Adipose tissue (tissue), 3 donors: ENCODE results near the gene SCUBE1. TPM values are rescaled to one million over a fixed set of nuclear protein-coding genes. Genes with fewer than 3 reads are reported as not detected.
"Not testable (repeated sequence)": the region's sequence is repeated elsewhere in the genome, so short reads cannot be mapped to it uniquely, and the experiment has no call there.

Experiments used
- H3K27ac ChIP-seq: one replicate; pipeline ENCODE4 v1.5.1; 2013; ENCODE audit warnings: low read depth, low read length
- WGBS, 3 donors: extraction: QIAGEN DNeasy Blood & Tissue Kit; methylation state at CpG; one replicate each; pipeline ENCODE4 v1.1.7; 2013; 5-methylcytosine and 5-hydroxymethylcytosine counted together
- polyA plus RNA-seq, 3 donors: library from polyadenylated mRNA; stranded (reverse); fragments of 200-250 nt; gene quantifications; one replicate each; pipeline ENCODE4 v1.2.3, GENCODE V29; 2013
- donor health status: healthy with polysubstance abuse.
- donor health status: Bipolar disorder and iron deficiency.
- donor health status: healthy.

Gene SCUBE1
- polyA plus RNA-seq, 3 donors = 0.03 to 0.79 (median 0.28) TPM

- no peak overlapping the region for H3K27ac ChIP-seq
- WGBS, 3 donors = 81 to 85% (median 83%) methylated on average over 15 of the region's 15 CpGs
Measured at GRCh38 chr22:43293655-43294392, 49.3 kb downstream of the SCUBE1 start.

GRCh38 chr22:43293259-43293654 is 49.9 kb downstream of the SCUBE1 start:
- WGBS, 3 donors = 84 to 89% (median 88%) methylated on average over 17 of the region's 17 CpGs
- H3K27ac ChIP-seq = no peak overlapping the region

DNA sequence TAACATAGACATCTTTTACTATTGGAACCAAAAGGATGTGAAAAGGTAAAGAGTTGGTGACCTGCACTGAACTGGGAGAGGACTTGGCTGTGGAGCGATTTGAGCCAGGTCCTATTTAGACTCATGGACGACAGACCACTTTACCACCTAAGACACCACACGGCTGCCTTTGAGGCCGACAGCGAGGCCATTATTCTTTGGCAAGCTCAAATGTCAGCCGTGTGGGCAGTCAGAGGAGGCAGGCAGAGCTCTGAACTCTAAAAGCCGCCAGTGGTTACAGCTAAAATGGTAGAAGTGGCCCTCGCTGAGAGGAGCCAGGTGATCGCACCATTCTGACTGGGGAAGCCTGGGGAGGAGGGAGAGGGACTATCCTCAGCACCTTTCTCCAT is 50.5 kb downstream of the SCUBE1 start:
- H3K27ac ChIP-seq = no peak overlapping the region
- WGBS, 3 donors = 83 to 96% (median 90%) methylated on average over 8 to 9 of the region's 9 CpGs

DNA sequence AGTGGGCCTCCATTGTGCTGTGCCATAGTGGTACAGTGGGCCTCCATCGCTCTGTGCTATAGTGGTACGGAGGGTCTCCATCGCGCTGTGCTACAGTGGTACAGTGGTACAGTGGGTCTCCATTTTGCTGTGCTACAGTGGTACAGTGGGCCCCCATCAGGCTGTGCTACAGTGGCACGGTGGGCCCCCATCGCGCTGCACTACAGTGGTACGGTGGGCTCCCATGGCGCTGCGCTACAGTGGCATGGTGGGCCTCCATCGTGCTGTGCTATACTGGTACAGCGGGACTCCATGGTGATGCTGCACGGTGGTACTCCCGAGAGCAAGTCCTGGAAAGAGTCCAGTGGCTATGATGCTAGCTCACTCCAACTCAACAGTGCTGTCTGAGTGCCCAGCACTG is 51.8 kb downstream of the SCUBE1 start:
- WGBS, 3 donors = 96 to 97% (median 97%) methylated on average over 14 of the region's 14 CpGs

GRCh38 chr22:43289976-43290721 is 53.0 kb downstream of the SCUBE1 start:
- no peak overlapping the region for H3K27ac ChIP-seq
- WGBS, 3 donors = 40 to 73% (median 42%) methylated on average over 10 of the region's 10 CpGs

More for the DNA sequence above, 51.8 kb downstream of the SCUBE1 start:
- H3K27ac ChIP-seq = no peak overlapping the region

- no peak overlapping the region for H3K27ac ChIP-seq
Measured at GRCh38 chr22:43289531-43289963, 53.6 kb downstream of the SCUBE1 start.

DNA sequence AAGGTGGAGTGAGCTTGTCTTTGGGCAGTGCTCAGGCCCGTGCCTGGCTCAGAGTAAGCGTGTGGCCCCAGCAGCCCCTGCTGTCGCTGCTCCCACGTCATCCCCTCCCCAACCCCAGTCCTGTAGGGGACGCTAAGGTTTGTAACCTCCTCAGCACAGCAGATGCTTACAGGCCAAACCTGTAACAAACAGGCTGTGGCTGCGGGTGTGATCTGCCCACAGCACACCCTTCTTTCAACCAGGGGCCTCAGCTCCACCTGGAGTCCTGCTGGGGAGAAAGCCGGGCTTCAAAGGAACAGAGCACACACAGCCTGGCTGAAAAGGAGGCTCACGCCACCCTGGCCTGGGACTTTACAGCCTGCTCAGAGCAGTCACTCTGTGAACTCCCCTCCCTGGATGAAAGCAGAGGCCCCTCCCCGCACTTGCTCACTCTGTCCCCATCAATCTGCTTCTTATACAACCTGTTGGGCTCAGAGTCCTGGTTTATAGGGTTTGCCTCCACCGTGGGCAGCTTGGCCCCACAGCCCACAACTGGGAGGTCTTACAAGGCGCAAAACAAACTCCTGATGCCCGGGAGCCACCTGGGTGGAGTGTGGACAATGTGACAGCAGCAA is 54.3 kb downstream of the SCUBE1 start:
- 77 to 84% (median 83%) methylated on average over 12 of the region's 12 CpGs for WGBS, 3 donors
- no peak overlapping the region for H3K27ac ChIP-seq

More at GRCh38 chr22:43289531-43289963, 53.6 kb downstream of the SCUBE1 start:
- WGBS, 3 donors = 25 to 68% (median 29%) methylated on average over 13 of the region's 13 CpGs

DNA sequence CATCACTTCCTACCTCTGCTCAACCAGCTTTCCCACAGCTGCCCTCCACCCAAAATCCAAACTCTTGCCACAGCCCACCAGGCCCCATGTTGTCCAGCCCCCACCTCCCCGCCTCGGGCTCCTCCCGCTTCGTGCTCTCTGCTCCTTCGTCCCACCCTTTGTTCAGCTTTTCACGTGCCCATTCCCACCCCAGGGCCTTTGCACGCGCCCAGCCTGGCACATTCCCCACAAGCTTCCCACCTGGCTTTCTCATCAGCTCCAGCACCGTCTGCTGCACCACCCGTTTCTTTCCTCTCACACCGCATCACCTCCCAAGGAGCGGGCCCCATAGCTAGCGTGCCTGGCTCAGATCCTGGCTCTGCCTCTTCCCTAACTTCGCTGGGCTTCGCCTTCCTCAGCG is 54.8 kb downstream of the SCUBE1 start:
- no peak overlapping the region for H3K27ac ChIP-seq
- WGBS, 3 donors = 90 to 98% (median 97%) methylated on average over 16 of the region's 16 CpGs

GRCh38 chr22:43287441-43287840 is 55.7 kb downstream of the SCUBE1 start:
- no peak overlapping the region for H3K27ac ChIP-seq
- WGBS, 3 donors = 90 to 92% (median 91%) methylated on average over 4 of the region's 4 CpGs

- no peak overlapping the region for H3K27ac ChIP-seq
- 26 to 74% (median 60%) methylated on average over 2 of the region's 2 CpGs for WGBS, 3 donors
Measured at GRCh38 chr22:43281394-43281793, 61.8 kb downstream of the SCUBE1 start.

GRCh38 chr22:43280523-43280886 is 62.7 kb downstream of the SCUBE1 start:
- H3K27ac ChIP-seq = not testable (repeated sequence)
- 57 to 67% (median 64%) methylated on average over 3 of the region's 3 CpGs for WGBS, 3 donors

DNA sequence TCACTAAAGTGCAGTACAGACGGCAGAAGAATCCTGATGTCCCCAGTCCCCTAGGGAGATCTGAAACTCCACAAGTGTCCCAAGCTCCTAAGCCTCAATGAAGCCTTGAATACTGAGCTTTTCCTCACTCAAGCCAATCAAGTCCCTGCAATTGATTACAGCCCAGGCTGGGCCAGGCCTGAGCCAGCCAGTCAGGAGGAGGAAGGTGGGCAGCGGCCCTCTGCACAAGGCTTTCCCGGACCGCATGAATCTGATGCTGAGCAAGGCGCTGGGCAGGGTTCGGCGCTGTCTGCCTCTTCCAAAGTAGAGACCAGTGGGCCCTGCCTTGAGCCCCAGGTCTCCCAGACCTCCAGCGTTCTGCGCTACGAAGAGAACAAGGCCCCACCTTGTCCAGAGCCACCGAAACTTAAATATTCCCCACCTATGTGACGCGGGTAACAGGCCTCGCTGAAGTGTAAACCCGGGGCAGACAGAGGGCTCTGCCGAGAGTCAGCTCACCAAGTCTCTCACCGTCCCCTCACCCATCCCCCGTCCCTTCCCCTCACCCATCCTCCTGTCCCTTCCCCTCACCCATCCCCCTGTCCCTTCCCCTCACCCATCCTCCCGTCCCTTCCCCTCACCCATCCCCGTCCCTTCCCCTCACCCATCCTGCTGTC is 63.2 kb downstream of the SCUBE1 start:
- H3K27ac ChIP-seq = no peak overlapping the region
- WGBS, 3 donors = 75 to 82% (median 79%) methylated on average over 18 to 20 of the region's 20 CpGs

DNA sequence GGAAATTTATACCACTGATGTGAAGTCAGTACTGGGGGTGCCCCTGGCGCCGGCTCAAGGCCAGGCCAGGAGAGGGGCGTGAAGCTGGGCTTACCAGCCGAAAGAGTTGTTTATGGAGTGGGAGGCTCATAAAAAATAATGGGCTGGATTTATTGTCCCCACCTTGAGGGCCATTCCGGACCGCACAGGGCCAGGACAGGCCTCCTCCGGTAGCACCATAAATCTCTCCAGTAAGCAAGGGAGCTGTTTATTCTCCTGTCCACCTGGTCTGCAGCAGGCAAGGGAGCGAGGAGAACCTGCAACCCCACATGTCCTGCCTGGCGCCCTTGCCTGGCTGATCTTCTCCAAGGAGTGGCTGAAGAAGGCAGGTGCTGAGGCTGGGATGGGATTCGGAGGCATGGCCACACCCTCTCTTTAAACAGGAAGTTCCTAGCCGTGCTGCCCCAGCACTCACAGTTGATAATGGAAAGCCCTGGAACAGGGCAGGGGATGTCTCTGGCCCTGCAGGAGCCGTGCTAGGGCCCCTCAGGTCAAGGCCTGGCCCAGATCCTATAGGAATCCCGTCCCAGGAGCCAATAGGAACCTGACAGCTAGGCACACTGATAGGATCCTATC is 65.1 kb downstream of the SCUBE1 start:
- H3K27ac ChIP-seq = no peak overlapping the region
- WGBS, 3 donors = 68 to 77% (median 74%) methylated on average over 13 of the region's 13 CpGs

DNA sequence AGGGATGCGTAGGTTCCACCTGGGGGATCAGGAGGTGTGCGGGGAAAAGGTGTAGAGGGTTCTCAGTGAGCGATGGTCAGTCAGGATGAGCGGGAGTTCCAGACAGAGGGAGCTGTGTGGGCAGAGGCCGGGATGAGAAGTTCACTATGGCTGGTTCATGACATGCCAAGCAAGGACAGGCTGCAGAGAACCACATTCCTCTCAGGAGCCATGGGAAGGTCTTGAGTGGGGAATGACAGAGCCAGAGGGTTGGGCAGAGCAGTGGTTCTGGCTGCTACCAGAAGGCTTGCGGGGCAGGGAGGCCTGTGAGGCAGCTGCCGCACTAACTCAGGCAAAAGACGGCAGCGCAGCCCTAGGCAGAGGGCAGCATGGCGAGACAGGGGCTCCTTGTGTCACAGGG is 66.1 kb downstream of the SCUBE1 start:
- no peak overlapping the region for H3K27ac ChIP-seq
- WGBS, 3 donors = 95 to 96% (median 96%) methylated on average over 10 of the region's 10 CpGs

DNA sequence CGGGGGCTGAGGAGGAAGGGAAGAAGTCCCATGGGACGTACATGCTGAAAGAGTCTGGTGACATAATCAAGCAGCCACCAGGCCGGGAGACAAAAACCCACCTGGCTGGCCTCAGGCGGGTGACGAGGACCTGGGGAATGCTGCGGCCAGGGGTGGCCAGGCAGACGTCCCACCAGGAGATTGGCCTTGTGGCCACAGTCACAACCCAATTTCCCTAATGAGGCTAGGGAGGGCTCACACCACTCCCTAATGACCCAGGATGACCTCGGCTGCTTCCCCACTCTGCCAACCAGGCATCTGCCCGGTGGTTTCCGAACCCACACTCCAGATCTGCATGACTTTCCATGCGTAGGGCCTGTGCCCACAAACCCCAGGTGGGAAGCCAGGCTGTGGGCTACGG is 66.9 kb downstream of the SCUBE1 start:
- H3K27ac ChIP-seq = no peak overlapping the region
- WGBS, 3 donors = 75 to 78% (median 78%) methylated on average over 12 of the region's 12 CpGs

DNA sequence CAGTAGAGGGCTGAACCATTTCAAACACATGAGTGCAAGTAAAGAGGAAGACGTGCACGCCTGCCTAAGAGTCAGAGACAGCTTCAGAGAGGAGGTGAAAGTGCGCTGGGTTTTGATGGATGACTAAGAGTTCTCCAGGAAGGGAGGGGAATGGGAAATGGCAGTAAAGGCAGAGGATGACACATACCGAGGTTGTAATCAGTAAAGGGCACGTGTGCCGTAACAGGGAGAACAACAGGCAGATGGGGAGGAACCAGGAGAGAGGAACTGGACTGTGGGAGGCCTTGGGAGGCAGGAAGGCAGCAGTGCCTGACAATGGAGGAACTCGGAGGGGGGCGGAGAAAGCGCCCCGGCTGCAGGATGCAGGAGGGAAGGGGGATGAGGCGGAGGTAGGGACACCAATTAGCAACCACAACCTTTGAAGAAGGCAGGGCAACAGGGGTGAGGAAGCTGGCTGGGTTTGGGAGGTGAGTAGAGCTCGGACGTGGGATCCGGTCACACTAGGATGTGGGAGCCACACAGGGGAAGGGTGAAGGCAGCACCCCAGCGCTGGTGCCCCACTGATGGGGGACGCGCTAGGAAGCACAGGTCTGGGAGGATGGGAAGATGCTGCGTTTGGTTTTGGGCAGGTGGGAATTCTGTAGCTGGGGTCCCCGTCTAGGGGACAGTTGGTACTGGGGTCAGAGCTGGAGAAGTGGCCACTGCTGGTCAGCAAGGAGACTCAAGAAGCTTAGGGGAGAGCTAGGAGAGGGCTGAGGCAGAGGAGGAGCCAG is 67.4 kb downstream of the SCUBE1 start:
- WGBS, 3 donors = 69 to 75% (median 72%) methylated on average over 19 of the region's 19 CpGs
- no peak overlapping the region for H3K27ac ChIP-seq

GRCh38 chr22:43274595-43275240 is 68.5 kb downstream of the SCUBE1 start:
- H3K27ac ChIP-seq = no peak overlapping the region
- WGBS, 3 donors = 81 to 84% (median 84%) methylated on average over 25 of the region's 25 CpGs
